Measurements from ENCODE around the gene SMYD3. TPM values are rescaled to one million over a fixed set of nuclear protein-coding genes. Genes with fewer than 3 reads are reported as not detected.
A peak's percentile ranks its signal among the peaks of the same experiment; 100 is the strongest.
"Not testable (repeated sequence)": the region's sequence is repeated elsewhere in the genome, so short reads cannot be mapped to it uniquely, and the experiment has no call there.

Gene SMYD3
- total RNA-seq, 1 donor from 2014 or later = 23.9 TPM

- no peak overlapping the region for H3K27ac Mint-ChIP-seq
- no peak for DNase-seq
- H3K36me3 Mint-ChIP-seq (ENCODE audit: low read depth) = no peaks in the 10 kb centered on the region
- intact Hi-C loops (cut with micrococcal nuclease) = no loop called here
- H3K4me3 Mint-ChIP-seq = no peak overlapping the region
- peaks cover 1% of the 10 kb centered on the region for H3K27me3 Mint-ChIP-seq
- H3K9me3 Mint-ChIP-seq = peaks cover 11% of the 10 kb centered on the region
- peaks cover 10% of the 10 kb centered on the region for H3K4me1 Mint-ChIP-seq
Observed at GRCh38 chr1:245948786-245949185, 558.3 kb downstream of the SMYD3 start.

DNA sequence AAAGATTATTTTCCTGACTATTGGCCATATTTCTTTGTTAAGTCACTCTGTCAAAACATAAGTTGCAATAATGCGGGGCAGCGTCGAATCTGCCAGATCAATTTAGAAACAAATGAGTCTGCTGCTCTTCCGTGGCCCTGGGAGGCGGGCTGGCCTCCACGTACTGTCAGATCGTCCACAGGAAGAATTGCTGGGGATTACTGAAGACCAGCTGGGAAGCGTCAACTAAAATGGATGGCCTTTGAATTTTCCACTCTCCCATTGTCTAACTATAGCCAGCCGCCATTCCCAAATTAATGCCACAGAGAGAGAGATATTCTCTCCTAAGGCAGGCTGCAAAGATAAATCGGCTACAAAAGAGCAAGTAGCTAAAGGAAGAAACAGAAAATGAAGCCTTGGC is 560.2 kb downstream of the SMYD3 start:
- H3K36me3 Mint-ChIP-seq (ENCODE audit: low read depth) = no peaks in the 10 kb centered on the region
- H3K4me3 Mint-ChIP-seq = no peak overlapping the region
- DNase-seq = no peak
- intact Hi-C loops (cut with micrococcal nuclease) = no loop called here
- H3K27me3 Mint-ChIP-seq = peaks cover 7% of the 10 kb centered on the region
- no peak overlapping the region for H3K27ac Mint-ChIP-seq
- peaks cover 13% of the 10 kb centered on the region for H3K4me1 Mint-ChIP-seq
- peaks cover 14% of the 10 kb centered on the region for H3K9me3 Mint-ChIP-seq

DNA sequence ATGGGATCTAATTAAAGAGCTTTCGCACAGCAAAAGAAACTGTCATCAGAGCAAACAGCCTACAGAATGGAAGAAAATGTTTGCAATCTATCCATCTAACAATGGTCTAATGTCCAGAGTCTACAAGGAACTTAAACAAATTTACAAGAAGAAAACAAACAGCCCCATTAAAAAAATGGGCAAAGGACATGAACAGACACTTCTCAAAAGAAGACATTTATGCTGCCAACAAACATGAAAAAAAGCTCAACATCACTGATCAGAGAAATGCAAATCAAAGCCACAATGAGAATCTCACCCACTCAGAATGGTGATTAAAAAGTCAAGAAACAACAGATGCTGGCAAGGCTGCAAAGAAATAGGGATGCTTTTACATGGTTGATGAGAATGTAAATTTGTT is 561.9 kb downstream of the SMYD3 start:
- H3K36me3 Mint-ChIP-seq (ENCODE audit: low read depth); intact Hi-C loops (cut with micrococcal nuclease); H3K4me3 Mint-ChIP-seq; H3K27me3 Mint-ChIP-seq; DNase-seq; H3K27ac Mint-ChIP-seq: not testable (repeated sequence)
- peaks cover 15% of the 10 kb centered on the region for H3K4me1 Mint-ChIP-seq
- peaks cover 14% of the 10 kb centered on the region for H3K9me3 Mint-ChIP-seq

DNA sequence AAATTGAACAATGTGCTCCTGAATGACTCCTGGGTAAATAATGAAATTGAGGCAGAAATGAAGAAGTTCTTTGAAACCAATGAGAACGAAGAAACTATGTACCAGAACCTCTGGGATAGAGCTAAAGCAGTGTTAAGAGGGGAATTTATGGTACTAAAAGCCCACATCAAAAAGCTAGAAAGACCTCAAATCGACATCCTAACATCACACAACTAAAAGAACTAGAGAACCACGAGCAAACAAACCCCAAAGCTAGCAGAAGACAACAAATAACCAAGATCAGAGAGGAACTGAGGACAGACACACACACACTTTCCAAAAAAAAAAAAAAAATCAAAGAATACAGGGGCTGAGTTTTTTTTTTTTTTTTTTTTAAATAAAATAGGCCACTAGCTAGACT is 564.2 kb downstream of the SMYD3 start:
- peak overlapping the region; percentile 3 for H3K27ac Mint-ChIP-seq
- intact Hi-C loops (cut with micrococcal nuclease) = no loop called here
- peaks cover 14% of the 10 kb centered on the region for H3K9me3 Mint-ChIP-seq
- no peaks in the 10 kb centered on the region for H3K36me3 Mint-ChIP-seq (ENCODE audit: low read depth)
- H3K4me1 Mint-ChIP-seq = peaks cover 15% of the 10 kb centered on the region
- peak overlapping the region; percentile 24 for H3K4me3 Mint-ChIP-seq
- peaks cover 7% of the 10 kb centered on the region for H3K27me3 Mint-ChIP-seq
- DNase-seq = peak; percentile 63

DNA sequence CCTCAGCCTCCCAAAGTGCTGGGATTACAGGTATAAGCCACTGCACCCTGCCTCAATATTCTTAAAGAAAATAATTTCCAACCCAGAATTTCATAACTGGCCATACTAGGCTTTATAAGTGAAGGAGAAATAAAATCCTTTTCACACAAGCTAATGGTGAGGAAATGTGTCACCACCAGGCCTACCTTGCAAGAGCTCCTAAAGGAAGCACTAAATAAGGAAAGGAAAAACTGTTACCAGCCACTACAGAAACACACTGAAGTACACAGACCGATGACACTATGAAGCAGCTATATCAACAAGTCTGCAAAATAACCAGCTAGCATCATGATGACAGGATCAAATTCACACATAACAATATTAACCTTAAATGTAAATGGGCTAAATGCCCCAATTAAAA is 565.3 kb downstream of the SMYD3 start:
- H3K27ac Mint-ChIP-seq; DNase-seq; H3K4me3 Mint-ChIP-seq; H3K27me3 Mint-ChIP-seq; H3K36me3 Mint-ChIP-seq (ENCODE audit: low read depth); intact Hi-C loops (cut with micrococcal nuclease): not testable (repeated sequence)
- Mint-ChIP-seq H3K4me1 (peaks cover 15% of the 10 kb centered on the region), H3K9me3 (peaks cover 13% of the 10 kb centered on the region)

GRCh38 chr1:245939756-245940345 is 567.2 kb downstream of the SMYD3 start:
- Mint-ChIP-seq H3K9me3 (peaks cover 7% of the 10 kb centered on the region), H3K27ac (no peak overlapping the region), H3K4me3 (no peak overlapping the region), H3K36me3 (ENCODE audit: low read depth) (no peaks in the 10 kb centered on the region), H3K4me1 (peaks cover 15% of the 10 kb centered on the region), H3K27me3 (peaks cover 7% of the 10 kb centered on the region)
- intact Hi-C loops (cut with micrococcal nuclease) = no loop called here
- DNase-seq = no peak

DNA sequence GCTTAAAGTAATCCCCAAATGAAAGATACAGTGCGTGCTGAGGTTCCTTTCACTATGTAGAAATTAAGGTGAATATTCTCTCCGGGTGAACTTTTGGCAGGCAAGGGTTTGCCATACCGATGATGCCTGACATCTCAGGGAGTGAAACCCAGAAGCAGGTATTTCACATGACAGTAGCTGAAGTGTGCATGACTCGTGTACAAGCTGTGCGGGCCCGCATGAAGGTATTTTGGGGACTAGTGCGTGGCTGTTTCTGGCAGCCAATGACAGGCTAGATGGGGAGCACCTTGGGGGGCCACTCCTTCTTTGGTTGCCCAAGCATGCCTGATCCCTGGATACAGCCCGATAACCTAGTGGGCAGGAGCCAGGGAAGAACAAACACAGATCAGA is 569.0 kb downstream of the SMYD3 start:
- no peak for DNase-seq
- no peaks in the 10 kb centered on the region for H3K36me3 Mint-ChIP-seq (ENCODE audit: low read depth)
- peaks cover 10% of the 10 kb centered on the region for H3K4me1 Mint-ChIP-seq
- peaks cover 5% of the 10 kb centered on the region for H3K27me3 Mint-ChIP-seq
- no peak overlapping the region for H3K27ac Mint-ChIP-seq
- intact Hi-C loops (cut with micrococcal nuclease) = no loop called here
- peaks cover 3% of the 10 kb centered on the region for H3K9me3 Mint-ChIP-seq
- H3K4me3 Mint-ChIP-seq = no peak overlapping the region

DNA sequence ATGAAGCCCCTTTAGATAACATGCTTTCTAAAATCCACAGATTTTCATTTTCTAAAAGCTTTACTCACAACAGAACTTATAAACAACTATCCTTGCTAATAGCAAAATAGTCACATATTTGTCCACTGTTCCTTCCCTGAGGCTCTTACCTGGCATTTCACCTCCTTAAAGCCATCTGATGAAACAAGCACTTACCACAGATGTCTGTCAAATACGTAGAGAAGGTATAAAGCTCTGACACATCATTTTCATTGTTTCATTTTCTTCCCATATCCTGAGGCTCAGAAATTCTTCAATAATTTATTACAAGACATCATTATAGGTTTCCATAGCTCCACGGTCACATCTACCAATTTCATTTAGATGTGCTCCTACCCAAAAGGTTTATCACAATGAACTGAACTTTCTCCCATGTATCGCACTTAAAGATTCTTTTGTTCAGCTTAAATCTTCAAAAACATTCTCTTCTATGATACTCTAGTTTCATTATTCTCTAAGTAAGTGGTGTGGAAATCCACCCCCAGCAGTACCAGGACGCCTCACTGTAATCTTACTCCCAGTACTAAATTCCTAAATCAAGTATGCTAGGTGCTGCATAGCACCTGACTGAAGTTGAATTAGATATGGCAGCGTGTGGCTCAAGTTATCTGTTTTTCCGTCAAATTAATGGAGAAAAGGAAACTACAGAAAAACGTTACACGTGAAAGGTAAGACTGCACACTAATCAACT is 569.6 kb downstream of the SMYD3 start:
- intact Hi-C loops (cut with micrococcal nuclease) = no loop called here
- Mint-ChIP-seq H3K27ac (no peak overlapping the region), H3K27me3 (peaks cover under 1% of the 10 kb centered on the region), H3K9me3 (no peaks in the 10 kb centered on the region), H3K36me3 (ENCODE audit: low read depth) (no peaks in the 10 kb centered on the region), H3K4me3 (no peak overlapping the region), H3K4me1 (peaks cover 5% of the 10 kb centered on the region)
- no peak for DNase-seq

GRCh38 chr1:245934409-245934808 is 572.7 kb downstream of the SMYD3 start:
- intact Hi-C loops (cut with micrococcal nuclease) = no loop called here
- H3K9me3 Mint-ChIP-seq = no peaks in the 10 kb centered on the region
- H3K4me1 Mint-ChIP-seq = no peaks in the 10 kb centered on the region
- H3K27me3 Mint-ChIP-seq = no peaks in the 10 kb centered on the region
- no peaks in the 10 kb centered on the region for H3K36me3 Mint-ChIP-seq (ENCODE audit: low read depth)
- no peak overlapping the region for H3K27ac Mint-ChIP-seq
- no peak overlapping the region for H3K4me3 Mint-ChIP-seq
- no peak for DNase-seq

- no peaks in the 10 kb centered on the region for H3K9me3 Mint-ChIP-seq
- intact Hi-C loops (cut with micrococcal nuclease) = no loop called here
- no peaks in the 10 kb centered on the region for H3K36me3 Mint-ChIP-seq (ENCODE audit: low read depth)
- no peaks in the 10 kb centered on the region for H3K4me1 Mint-ChIP-seq
- no peaks in the 10 kb centered on the region for H3K27me3 Mint-ChIP-seq
- no peak overlapping the region for H3K4me3 Mint-ChIP-seq
- H3K27ac Mint-ChIP-seq = no peak overlapping the region
- no peak for DNase-seq
Observed at GRCh38 chr1:245933431-245934045, 573.5 kb downstream of the SMYD3 start.

DNA sequence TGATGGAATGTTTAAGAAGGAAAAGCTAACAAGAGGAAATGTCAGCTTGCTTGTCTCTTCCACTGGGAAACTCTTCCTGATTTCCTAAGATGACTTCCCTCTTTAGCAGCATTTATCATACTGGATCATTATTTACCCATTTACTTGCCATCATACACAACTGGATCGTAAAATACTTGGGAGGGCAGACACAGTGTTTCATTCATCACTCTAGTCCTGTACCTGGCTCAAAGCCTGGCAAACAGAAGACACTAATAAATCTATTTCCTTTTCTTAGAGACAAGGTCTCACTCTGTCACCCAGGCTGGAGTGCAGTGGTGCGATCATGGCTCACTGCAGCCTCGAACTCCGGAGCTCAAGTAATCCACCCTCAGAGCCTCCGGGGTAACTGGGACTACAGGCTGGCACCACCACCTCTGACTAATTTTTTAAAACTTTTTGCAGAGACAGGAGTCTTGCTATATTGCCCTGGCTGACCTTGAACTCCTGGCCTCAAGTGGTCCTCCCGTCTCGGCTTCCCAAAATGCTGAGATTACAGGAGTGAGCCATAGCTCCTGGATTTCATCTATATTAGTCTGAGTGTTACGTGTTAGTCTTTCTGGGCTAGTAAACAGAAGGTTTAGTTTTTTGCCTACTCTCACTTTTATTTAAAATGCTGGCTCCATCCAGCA is 574.6 kb downstream of the SMYD3 start:
- H3K27ac Mint-ChIP-seq = no peak overlapping the region

GRCh38 chr1:245931450-245931849 is 575.6 kb downstream of the SMYD3 start:
- Mint-ChIP-seq H3K36me3 (ENCODE audit: low read depth) (no peaks in the 10 kb centered on the region), H3K9me3 (no peaks in the 10 kb centered on the region), H3K27me3 (no peaks in the 10 kb centered on the region), H3K27ac (no peak overlapping the region), H3K4me3 (no peak overlapping the region), H3K4me1 (no peaks in the 10 kb centered on the region)
- intact Hi-C loops (cut with micrococcal nuclease) = no loop called here
- no peak for DNase-seq

More for the DNA sequence above, 574.6 kb downstream of the SMYD3 start:
- intact Hi-C loops (cut with micrococcal nuclease) = no loop called here
- Mint-ChIP-seq H3K4me3 (no peak overlapping the region), H3K9me3 (no peaks in the 10 kb centered on the region), H3K36me3 (ENCODE audit: low read depth) (no peaks in the 10 kb centered on the region), H3K27me3 (no peaks in the 10 kb centered on the region), H3K4me1 (no peaks in the 10 kb centered on the region)
- no peak for DNase-seq

- no peak overlapping the region for H3K27ac Mint-ChIP-seq
- no peaks in the 10 kb centered on the region for H3K4me1 Mint-ChIP-seq
- intact Hi-C loops (cut with micrococcal nuclease) = no loop called here
- H3K36me3 Mint-ChIP-seq (ENCODE audit: low read depth) = no peaks in the 10 kb centered on the region
- no peaks in the 10 kb centered on the region for H3K27me3 Mint-ChIP-seq
- no peaks in the 10 kb centered on the region for H3K9me3 Mint-ChIP-seq
- H3K4me3 Mint-ChIP-seq = no peak overlapping the region
- no peak for DNase-seq
Observed at GRCh38 chr1:245929224-245929623, 577.9 kb downstream of the SMYD3 start.

DNA sequence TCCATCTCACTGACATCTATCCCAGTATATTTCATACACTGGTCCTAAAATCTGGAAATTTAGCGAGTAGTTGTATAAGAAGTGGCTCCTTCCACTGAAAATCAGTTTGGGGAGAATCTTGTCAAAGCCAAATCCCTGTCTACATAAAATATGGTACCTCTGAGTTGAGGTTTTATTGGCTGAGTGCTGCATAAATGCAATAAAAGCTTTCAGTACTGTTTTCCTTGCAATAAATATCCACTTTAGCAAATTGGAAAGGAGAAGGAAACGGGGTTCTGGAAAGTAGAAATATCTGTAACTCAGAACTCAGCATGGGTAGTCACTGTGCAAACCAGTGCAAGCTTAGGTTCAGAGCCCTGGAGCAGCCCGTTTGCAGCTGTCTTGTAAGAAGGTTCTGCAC is 580.2 kb downstream of the SMYD3 start:
- no peak overlapping the region for H3K27ac Mint-ChIP-seq
- H3K9me3 Mint-ChIP-seq = no peaks in the 10 kb centered on the region
- H3K4me3 Mint-ChIP-seq = no peak overlapping the region
- DNase-seq = no peak
- intact Hi-C loops (cut with micrococcal nuclease) = no loop called here
- no peaks in the 10 kb centered on the region for H3K27me3 Mint-ChIP-seq
- H3K36me3 Mint-ChIP-seq (ENCODE audit: low read depth) = no peaks in the 10 kb centered on the region
- no peaks in the 10 kb centered on the region for H3K4me1 Mint-ChIP-seq

All from activated CD4-positive, alpha-beta T cell treated with anti-CD3 and anti-CD28 coated beads, Interleukin-2, amount 10 ng/mL, durations not matched to agents 24 days and 14 days (primary cell).